ENCODE measurements around the gene RPTOR. TPM values are rescaled to one million over a fixed set of nuclear protein-coding genes. Genes with fewer than 3 reads are reported as not detected.

Gene RPTOR
- total and polyA plus RNA-seq, 10 of the 15 experiments (the other 5 are each of a cell fraction or from before 2014, with no cell fraction given): 0.18 to 32.1 (median 7.8) TPM

DNA sequence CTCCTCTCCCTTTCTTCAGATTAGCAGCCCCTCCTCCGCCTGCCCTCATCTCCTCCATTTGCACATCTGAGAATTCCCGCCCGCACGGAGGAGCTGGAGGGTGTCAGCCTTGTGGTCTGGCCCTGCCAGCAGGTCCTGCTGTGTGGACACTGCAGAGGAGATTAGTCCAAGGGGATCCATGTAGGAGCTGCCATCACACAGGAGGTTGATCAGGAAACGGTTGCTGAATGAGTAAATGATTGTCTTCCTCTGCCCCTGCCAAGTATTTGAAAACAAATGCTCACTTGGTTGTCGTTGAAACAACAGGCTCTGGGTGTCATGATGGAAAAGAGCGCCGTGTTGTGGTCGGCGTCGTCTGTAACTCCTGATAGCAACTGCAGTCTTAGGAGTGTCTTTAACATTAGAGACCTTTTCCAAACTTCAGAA is 383.2 kb downstream of the RPTOR start:
- H3K9ac ChIP-seq (ENCODE audit: control insufficient read depth, insufficient read depth, low read length): no peak overlapping the region
- in situ Hi-C loops (cut with MboI): no loop called here
- RAD21 ChIA-PET (ENCODE audit: unreplicated experiment): no interaction called here
- POLR2A ChIA-PET: no interaction called here
- H3K4me2 ChIP-seq (ENCODE audit: control insufficient read depth, insufficient read depth): no peak overlapping the region
- peaks cover 7% of the 10 kb centered on the region for H3K4me1 ChIP-seq (ENCODE audit: control insufficient read depth, insufficient read depth, low read length)
- no peak overlapping the region for H3K27ac ChIP-seq (ENCODE audit: control insufficient read depth, insufficient read depth)
- ATAC-seq: no peak
- no peak for DNase-seq (ENCODE audit: low read depth, low spot score)
- WGBS (ENCODE audit: insufficient coverage, insufficient replicate concordance, low lambda C conversion rate, missing lambda C conversion rate): 97% methylated on average over 11 of the region's 11 CpGs
- H3K9me3 ChIP-seq (replicated peaks; ENCODE audit: control insufficient read depth, insufficient read depth, low read length): no peaks in the 10 kb centered on the region
- H3K27me3 ChIP-seq (replicated peaks in 1 of 2; ENCODE audit: control insufficient read depth in 2 of 2, insufficient read depth in 2 of 2, low read length in 1 of 2): no peaks in the 10 kb centered on the region
- SMC1A ChIA-PET (ENCODE audit: uncharacterized antibody, unreplicated experiment): interaction anchor here (1.4 to 3.2 kb wide), 2 partner anchors 18 to 62 kb away, joined by 3 to 12 read pairs; no protein-coding TSS in a partner anchor
- intact Hi-C loops (cut with micrococcal nuclease; ENCODE audit: unreplicated experiment): loop anchor here (2.0 kb wide), 1 partner anchor 17 kb away; no protein-coding TSS in a partner anchor
- no peak for FAIRE-seq
- H3K79me2 ChIP-seq (ENCODE audit: control insufficient read depth, insufficient read depth, low read length): no peaks in the 10 kb centered on the region
- no peaks in the 10 kb centered on the region for H4K20me1 ChIP-seq (ENCODE audit: control insufficient read depth, insufficient read depth)
- no peak overlapping the region for H2AFZ ChIP-seq (ENCODE audit: control insufficient read depth, low read depth, low read length)
- H3K36me3 ChIP-seq (ENCODE audit: control insufficient read depth in 2 of 2, insufficient read depth in 2 of 2, low read length in 1 of 2): peaks cover 0 to 4% of the 10 kb centered on the region in 2 experiments; a peak in 3 of 4 replicates
- CTCF ChIA-PET: interaction anchor here (1.0 kb wide), 1 partner anchor 28 kb away, joined by 3 read pairs; no protein-coding TSS in a partner anchor
- TF ChIP-seq MYB (IDR thresholded peaks at IDR 0.05; ENCODE audit: borderline replicate concordance, low read depth, low read length) (no peak), BHLHE40 (IDR thresholded peaks at IDR 0.05; ENCODE audit: borderline replicate concordance in 1 of 2, low read depth in 2 of 2, low read length in 1 of 2) (no peak), SMARCA5 (IDR thresholded peaks at IDR 0.05) (no peak), BRCA1 (IDR thresholded peaks at IDR 0.05; ENCODE audit: low read depth, low read length) (no peak), HDAC2 (IDR thresholded peaks at IDR 0.05) (no peak), HCFC1 (IDR thresholded peaks at IDR 0.05; ENCODE audit: low read length) (no peak), BACH1 (IDR thresholded peaks at IDR 0.05; ENCODE audit: borderline replicate concordance) (no peak), NRF1 (conservative IDR thresholded peaks at IDR 0.05; ENCODE audit: low read depth, low read length) (no peak), POLR2AphosphoS2 (IDR thresholded peaks at IDR 0.05; ENCODE audit: low read depth, low read length) (no peak), CHD4 (IDR thresholded peaks at IDR 0.05) (no peak)
- TF ChIP-seq, protein P1, sequence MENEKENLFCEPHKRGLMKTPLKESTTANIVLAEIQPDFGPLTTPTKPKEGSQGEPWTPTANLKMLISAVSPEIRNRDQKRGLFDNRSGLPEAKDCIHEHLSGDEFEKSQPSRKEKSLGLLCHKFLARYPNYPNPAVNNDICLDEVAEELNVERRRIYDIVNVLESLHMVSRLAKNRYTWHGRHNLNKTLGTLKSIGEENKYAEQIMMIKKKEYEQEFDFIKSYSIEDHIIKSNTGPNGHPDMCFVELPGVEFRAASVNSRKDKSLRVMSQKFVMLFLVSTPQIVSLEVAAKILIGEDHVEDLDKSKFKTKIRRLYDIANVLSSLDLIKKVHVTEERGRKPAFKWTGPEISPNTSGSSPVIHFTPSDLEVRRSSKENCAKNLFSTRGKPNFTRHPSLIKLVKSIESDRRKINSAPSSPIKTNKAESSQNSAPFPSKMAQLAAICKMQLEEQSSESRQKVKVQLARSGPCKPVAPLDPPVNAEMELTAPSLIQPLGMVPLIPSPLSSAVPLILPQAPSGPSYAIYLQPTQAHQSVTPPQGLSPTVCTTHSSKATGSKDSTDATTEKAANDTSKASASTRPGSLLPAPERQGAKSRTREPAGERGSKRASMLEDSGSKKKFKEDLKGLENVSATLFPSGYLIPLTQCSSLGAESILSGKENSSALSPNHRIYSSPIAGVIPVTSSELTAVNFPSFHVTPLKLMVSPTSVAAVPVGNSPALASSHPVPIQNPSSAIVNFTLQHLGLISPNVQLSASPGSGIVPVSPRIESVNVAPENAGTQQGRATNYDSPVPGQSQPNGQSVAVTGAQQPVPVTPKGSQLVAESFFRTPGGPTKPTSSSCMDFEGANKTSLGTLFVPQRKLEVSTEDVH (IDR thresholded peaks at IDR 0.05; ENCODE audit: low read depth, partially characterized antibody): no peak
- TF ChIP-seq, protein P2, sequence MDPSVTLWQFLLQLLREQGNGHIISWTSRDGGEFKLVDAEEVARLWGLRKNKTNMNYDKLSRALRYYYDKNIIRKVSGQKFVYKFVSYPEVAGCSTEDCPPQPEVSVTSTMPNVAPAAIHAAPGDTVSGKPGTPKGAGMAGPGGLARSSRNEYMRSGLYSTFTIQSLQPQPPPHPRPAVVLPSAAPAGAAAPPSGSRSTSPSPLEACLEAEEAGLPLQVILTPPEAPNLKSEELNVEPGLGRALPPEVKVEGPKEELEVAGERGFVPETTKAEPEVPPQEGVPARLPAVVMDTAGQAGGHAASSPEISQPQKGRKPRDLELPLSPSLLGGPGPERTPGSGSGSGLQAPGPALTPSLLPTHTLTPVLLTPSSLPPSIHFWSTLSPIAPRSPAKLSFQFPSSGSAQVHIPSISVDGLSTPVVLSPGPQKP (IDR thresholded peaks at IDR 0.05; ENCODE audit: low read depth, low read length): no peak
- BruUV-seq (replicated peaks): no TSS peak
- H3K4me3 ChIP-seq: no peak overlapping the region
